GM21390 (cell line): ENCODE measurements around the gene PPP1R7.
"Not testable (repeated sequence)": the region's sequence is repeated elsewhere in the genome, so short reads cannot be mapped to it uniquely, and the experiment has no call there.

ENCODE experiments used
- ATAC-seq: cut with Tn5 transposase; IDR thresholded peaks from one replicate; pipeline ENCODE4 v1.9.1; 2021; ENCODE audit not compliant: unreplicated experiment

PPP1R7 gene

GRCh38 chr2:241190291-241190981, 40.2 kb downstream of the PPP1R7 start:
- ATAC-seq: no peak

- no peak for ATAC-seq
Measured at GRCh38 chr2:241191081-241191480, 40.8 kb downstream of the PPP1R7 start.

- ATAC-seq: no peak
Measured at GRCh38 chr2:241193271-241193670, 43.0 kb downstream of the PPP1R7 start.

GRCh38 chr2:241194811-241195210, 44.5 kb downstream of the PPP1R7 start:
- ATAC-seq: no peak

- ATAC-seq: no peak
Measured at GRCh38 chr2:241195506-241196130, 45.4 kb downstream of the PPP1R7 start.

GRCh38 chr2:241197246-241197645, 47.0 kb downstream of the PPP1R7 start:
- not testable (repeated sequence) for ATAC-seq

- no peak for ATAC-seq
Measured at GRCh38 chr2:241197947-241198346, 47.7 kb downstream of the PPP1R7 start.

- ATAC-seq: no peak
Measured at GRCh38 chr2:241198381-241199279, 48.4 kb downstream of the PPP1R7 start.

GRCh38 chr2:241199286-241199685, 49.0 kb downstream of the PPP1R7 start:
- ATAC-seq: no peak

- no peak for ATAC-seq
Measured at GRCh38 chr2:241199897-241200821, 49.9 kb downstream of the PPP1R7 start.

GRCh38 chr2:241200822-241201395, 50.6 kb downstream of the PPP1R7 start:
- no peak for ATAC-seq

- ATAC-seq: no peak
Measured at GRCh38 chr2:241201445-241202267, 51.4 kb downstream of the PPP1R7 start.

GRCh38 chr2:241202268-241202585, 52.0 kb downstream of the PPP1R7 start:
- ATAC-seq: no peak

- ATAC-seq: no peak
Measured at GRCh38 chr2:241202681-241203080, 52.4 kb downstream of the PPP1R7 start.

- no peak for ATAC-seq
Measured at GRCh38 chr2:241203218-241204009, 53.1 kb downstream of the PPP1R7 start.

GRCh38 chr2:241204010-241204384, 53.7 kb downstream of the PPP1R7 start:
- ATAC-seq: no peak

- no peak for ATAC-seq
Measured at GRCh38 chr2:241204490-241204889, 54.2 kb downstream of the PPP1R7 start.

- no peak for ATAC-seq
Measured at GRCh38 chr2:241205086-241205485, 54.8 kb downstream of the PPP1R7 start.

- no peak for ATAC-seq
Measured at GRCh38 chr2:241207151-241207550, 56.9 kb downstream of the PPP1R7 start.
